HG02571 (cell line): Measurements from ENCODE around the gene PDLIM5.
"Not testable (repeated sequence)": the region's sequence is repeated elsewhere in the genome, so short reads cannot be mapped to it uniquely, and the experiment has no call there.

Source experiments
- ATAC-seq: cut with Tn5 transposase; IDR thresholded peaks from one replicate; pipeline ENCODE4 v1.9.1; 2021; ENCODE audit warnings: mild to moderate bottlenecking, moderate library complexity; ENCODE audit not compliant: unreplicated experiment

Gene PDLIM5

GRCh38 chr4:94459462-94460161 lies 7.9 kb downstream of the PDLIM5 start:
- no peak for ATAC-seq

GRCh38 chr4:94461506-94461905 lies 9.8 kb downstream of the PDLIM5 start:
- ATAC-seq, result no peak

GRCh38 chr4:94462572-94462971 lies 10.8 kb downstream of the PDLIM5 start:
- no peak for ATAC-seq

- no peak for ATAC-seq
Measured at GRCh38 chr4:94463771-94464170, 12.0 kb downstream of the PDLIM5 start.

GRCh38 chr4:94466371-94466770 lies 14.6 kb downstream of the PDLIM5 start:
- no peak for ATAC-seq

GRCh38 chr4:94466923-94467322 lies 15.2 kb downstream of the PDLIM5 start:
- no peak for ATAC-seq

- no peak for ATAC-seq
Measured at GRCh38 chr4:94468093-94468769, 16.5 kb downstream of the PDLIM5 start.

GRCh38 chr4:94469221-94469784 lies 17.6 kb downstream of the PDLIM5 start:
- no peak for ATAC-seq

GRCh38 chr4:94470132-94470531 lies 18.4 kb downstream of the PDLIM5 start:
- no peak for ATAC-seq

GRCh38 chr4:94470782-94471181 lies 19.0 kb downstream of the PDLIM5 start:
- ATAC-seq, result not testable (repeated sequence)

- ATAC-seq, result no peak
Measured at GRCh38 chr4:94472056-94472826, 20.5 kb downstream of the PDLIM5 start.

GRCh38 chr4:94475050-94475449 lies 23.3 kb downstream of the PDLIM5 start:
- no peak for ATAC-seq

- no peak for ATAC-seq
Measured at GRCh38 chr4:94475794-94476193, 24.1 kb downstream of the PDLIM5 start.

- ATAC-seq, result no peak
Measured at GRCh38 chr4:94477227-94477626, 25.5 kb downstream of the PDLIM5 start.

GRCh38 chr4:94478805-94479204 lies 27.1 kb downstream of the PDLIM5 start:
- not testable (repeated sequence) for ATAC-seq

- ATAC-seq, result no peak
Measured at GRCh38 chr4:94479358-94480141, 27.8 kb downstream of the PDLIM5 start.

GRCh38 chr4:94480362-94480951 lies 28.7 kb downstream of the PDLIM5 start:
- ATAC-seq, result no peak

- ATAC-seq, result no peak
Measured at GRCh38 chr4:94483895-94484294, 32.2 kb downstream of the PDLIM5 start.

- no peak for ATAC-seq
Measured at GRCh38 chr4:94484818-94485217, 33.1 kb downstream of the PDLIM5 start.

- ATAC-seq, result no peak
Measured at GRCh38 chr4:94486372-94486801, 34.6 kb downstream of the PDLIM5 start.
